Sigmoid colon (tissue), 7 donors: ENCODE measurements around the gene SLC38A8. TPM values are rescaled to one million over a fixed set of nuclear protein-coding genes. Genes with fewer than 3 reads are reported as not detected.

Experiments
- DNase-seq: peaks from one replicate; pipeline ENCODE4 v3.0.0-alpha.2; 2019
- H3K27ac ChIP-seq, 4 donors: fragments of 200-600 bp; sonication (generic); one replicate each; pipeline ENCODE4 v1.5.1; 2016 to 2019; ENCODE audit warnings: mild to moderate bottlenecking in 1 of 4
- H3K27me3 ChIP-seq, 3 donors: fragments of 200-600 bp; sonication (generic); one replicate each; pipeline ENCODE4 v1.5.1; 2019; ENCODE audit warnings: mild to moderate bottlenecking in 1 of 3
- H3K36me3 ChIP-seq, 4 donors: fragments of 200-600 bp; sonication (generic); one replicate each; pipeline ENCODE4 v1.5.1; 2016 to 2019
- H3K4me1 ChIP-seq, 4 donors: fragments of 200-600 bp; sonication (generic); one replicate each; pipeline ENCODE4 v1.5.1; 2017 to 2019
- H3K4me3 ChIP-seq, 4 donors: fragments of 200-600 bp; sonication (generic); one replicate each; pipeline ENCODE4 v1.5.1; 2017 to 2019; ENCODE audit warnings: mild to moderate bottlenecking in 2 of 4, moderate library complexity in 1 of 4
- H3K9me3 ChIP-seq, 4 donors: fragments of 200-600 bp in 3 of 4; sonication (generic) in 3 of 4; one replicate each; pipeline versions ENCODE4 v1.5.1 to v1.6.1; 2013 to 2019
- CTCF ChIP-seq, 4 experiments: fragments of 450-650 bp in 3 of 4; fragments of 200-600 bp in 1 of 4; IDR thresholded peaks; one replicate each; pipeline ENCODE4 v1.5.1; 2016 to 2019; ENCODE audit warnings: antibody characterized with exemption in 4 of 4, mild to moderate bottlenecking in 3 of 4, moderate library complexity in 2 of 4
- EP300 ChIP-seq, 4 donors: sonication (generic); formaldehyde crosslinking; IDR thresholded peaks; one replicate each; pipeline ENCODE4 v1.6.1; 2017; ENCODE audit warnings: antibody characterized with exemption in 4 of 4
- POLR2A ChIP-seq, 2 donors: fragments of 450-650 bp; IDR thresholded peaks; one replicate each; pipeline ENCODE4 v1.6.1; 2016; ENCODE audit warnings: antibody characterized with exemption in 2 of 2, mild to moderate bottlenecking in 2 of 2, moderate library complexity in 2 of 2
- POLR2AphosphoS5 ChIP-seq, 4 donors: sonication (generic); formaldehyde crosslinking; IDR thresholded peaks; one replicate each; pipeline ENCODE4 v1.6.1; 2017; ENCODE audit warnings: antibody characterized with exemption in 4 of 4
- WGBS, 2 donors: extraction: QIAGEN DNeasy Blood & Tissue Kit; methylation state at CpG; one replicate each; pipeline ENCODE4 v1.1.7; 2013; 5-methylcytosine and 5-hydroxymethylcytosine counted together
- intact Hi-C: fragments of 100-400 bp; cut with DNase I; formaldehyde crosslinking; loops from one replicate; pipeline ENCODE4 v1.15.1; 2023
- polyA plus RNA-seq, 3 donors: library from polyadenylated mRNA; stranded (reverse); fragments of 200-250 nt; gene quantifications; one replicate each; pipeline ENCODE4 v1.2.3, GENCODE V29; 2013
- total RNA-seq, 4 donors: library from RNA; depleted of rRNA; stranded (reverse); fragments of >200 nt; gene quantifications; one replicate each; pipeline ENCODE4 v1.1.0, GENCODE V29; 2016
- donor health status: healthy with polysubstance abuse.
- donor health status: Bipolar disorder and iron deficiency.
- donor health status: healthy.

SLC38A8 gene
- total and polyA plus RNA-seq, 7 donors, result not detected

GRCh38 chr16:84022644-84023043, 20.0 kb downstream of the SLC38A8 start:
- TF ChIP-seq CTCF (IDR thresholded peaks at IDR 0.05) (no peak), POLR2AphosphoS5 (IDR thresholded peaks at IDR 0.05) (no peak), EP300 (IDR thresholded peaks at IDR 0.05) (no peak), POLR2A (IDR thresholded peaks at IDR 0.05) (no peak)
- Histone ChIP-seq H3K4me1 (no peaks in the 10 kb centered on the region), H3K9me3 (peaks cover 0 to 5% (median 3%) of the 10 kb centered on the region in 4 donors), H3K27ac (no peak overlapping the region), H3K4me3 (no peak overlapping the region), H3K36me3 (no peaks in the 10 kb centered on the region), H3K27me3 (no peaks in the 10 kb centered on the region)
- DNase-seq, result no peak
- intact Hi-C loops, result no loop called here
- WGBS, 2 donors, result 82 to 91% methylated on average over 11 of the region's 11 CpGs

GRCh38 chr16:84021488-84021887, 21.1 kb downstream of the SLC38A8 start:
- no peaks in the 10 kb centered on the region for H3K4me1 ChIP-seq
- no peak overlapping the region for H3K27ac ChIP-seq
- WGBS, 2 donors, result 74 to 95% methylated on average over 5 of the region's 5 CpGs
- H3K27me3 ChIP-seq, result no peaks in the 10 kb centered on the region
- intact Hi-C loops, result no loop called here
- peaks cover 0 to 5% (median 3%) of the 10 kb centered on the region in 4 donors for H3K9me3 ChIP-seq
- no peaks in the 10 kb centered on the region for H3K36me3 ChIP-seq
- no peak for TF ChIP-seq POLR2AphosphoS5 (IDR thresholded peaks at IDR 0.05)
- TF ChIP-seq POLR2A (IDR thresholded peaks at IDR 0.05), result no peak
- no peak for TF ChIP-seq EP300 (IDR thresholded peaks at IDR 0.05)
- no peak for TF ChIP-seq CTCF (IDR thresholded peaks at IDR 0.05)
- H3K4me3 ChIP-seq, result no peak overlapping the region
- DNase-seq, result no peak

GRCh38 chr16:84020353-84020752, 22.2 kb downstream of the SLC38A8 start:
- TF ChIP-seq CTCF (IDR thresholded peaks at IDR 0.05) (no peak), EP300 (IDR thresholded peaks at IDR 0.05) (no peak), POLR2A (IDR thresholded peaks at IDR 0.05) (no peak), POLR2AphosphoS5 (IDR thresholded peaks at IDR 0.05) (no peak)
- intact Hi-C loops, result no loop called here
- Histone ChIP-seq H3K27me3 (no peaks in the 10 kb centered on the region), H3K27ac (no peak overlapping the region), H3K4me3 (no peak overlapping the region), H3K36me3 (no peaks in the 10 kb centered on the region), H3K9me3 (peaks cover 0 to 5% (median 3%) of the 10 kb centered on the region in 4 donors), H3K4me1 (no peaks in the 10 kb centered on the region)
- WGBS, 2 donors, result 92 to 94% methylated on average over 9 of the region's 9 CpGs
- no peak for DNase-seq

- DNase-seq, result no peak
- intact Hi-C loops, result no loop called here
- Histone ChIP-seq H3K4me3 (no peak overlapping the region), H3K27me3 (peaks cover 0 to 4% (median 0%) of the 10 kb centered on the region in 3 donors), H3K27ac (no peak overlapping the region), H3K9me3 (peaks cover 0 to 5% (median 3%) of the 10 kb centered on the region in 4 donors), H3K36me3 (no peaks in the 10 kb centered on the region), H3K4me1 (no peaks in the 10 kb centered on the region)
- 86 to 91% methylated on average over 4 of the region's 4 CpGs for WGBS, 2 donors
- TF ChIP-seq CTCF (IDR thresholded peaks at IDR 0.05) (no peak), EP300 (IDR thresholded peaks at IDR 0.05) (no peak), POLR2AphosphoS5 (IDR thresholded peaks at IDR 0.05) (no peak), POLR2A (IDR thresholded peaks at IDR 0.05) (no peak)
These were observed 23.9 kb downstream of the SLC38A8 start for GRCh38 chr16:84018710-84019109.

GRCh38 chr16:84016477-84016876, 26.1 kb downstream of the SLC38A8 start:
- H3K27ac ChIP-seq, result no peak overlapping the region
- no peak overlapping the region for H3K4me3 ChIP-seq
- DNase-seq, result no peak
- H3K36me3 ChIP-seq, result no peaks in the 10 kb centered on the region
- intact Hi-C loops, result no loop called here
- TF ChIP-seq POLR2A (IDR thresholded peaks at IDR 0.05) (no peak), POLR2AphosphoS5 (IDR thresholded peaks at IDR 0.05) (no peak), CTCF (IDR thresholded peaks at IDR 0.05) (no peak), EP300 (IDR thresholded peaks at IDR 0.05) (no peak)
- WGBS, 2 donors, result 94 to 95% methylated on average over 12 of the region's 12 CpGs
- H3K4me1 ChIP-seq, result no peaks in the 10 kb centered on the region
- H3K27me3 ChIP-seq, result peaks cover 0 to 4% (median 0%) of the 10 kb centered on the region in 3 donors
- peaks cover 0 to 4% (median 1%) of the 10 kb centered on the region in 4 donors for H3K9me3 ChIP-seq
